NCI-H1092 (cell line): ENCODE results near the gene PPP2R5A.

ENCODE experiments used
- DNase-seq: peaks from one replicate; lab custom pipeline; 2025; lab: John Stamatoyannopoulos, UW

PPP2R5A gene

GRCh38 chr1:212284744-212285684 lies at the start of gene PPP2R5A:
Gene PPP2R5A (plus strand): TSS chr1:212285410. CDS start chr1:212286111, 701 bp downstream.
- DNase-seq = peak; percentile 98

GRCh38 chr1:212235857-212236256 lies 49.4 kb upstream of the PPP2R5A start:
- DNase-seq = no peak

- no peak for DNase-seq
These were observed 48.5 kb upstream of the PPP2R5A start for GRCh38 chr1:212236664-212237220.

GRCh38 chr1:212237651-212238050 lies 47.6 kb upstream of the PPP2R5A start:
- DNase-seq = no peak

- DNase-seq = no peak
These were observed 46.7 kb upstream of the PPP2R5A start for GRCh38 chr1:212238552-212238951.

- no peak for DNase-seq
These were observed 43.7 kb upstream of the PPP2R5A start for GRCh38 chr1:212241501-212241900.

- no peak for DNase-seq
These were observed 43.3 kb upstream of the PPP2R5A start for GRCh38 chr1:212241957-212242287.

- DNase-seq = no peak
These were observed 42.8 kb upstream of the PPP2R5A start for GRCh38 chr1:212242288-212242984.

GRCh38 chr1:212242985-212243308 lies 42.3 kb upstream of the PPP2R5A start:
- no peak for DNase-seq

- DNase-seq = peak; percentile 28
These were observed 40.8 kb upstream of the PPP2R5A start for GRCh38 chr1:212244441-212244840.

GRCh38 chr1:212247179-212247721 lies 38.0 kb upstream of the PPP2R5A start:
- DNase-seq = no peak

- no peak for DNase-seq
These were observed 37.2 kb upstream of the PPP2R5A start for GRCh38 chr1:212247988-212248387.

- no peak for DNase-seq
These were observed 30.3 kb upstream of the PPP2R5A start for GRCh38 chr1:212254853-212255363.

GRCh38 chr1:212255705-212256307 lies 29.4 kb upstream of the PPP2R5A start:
- no peak for DNase-seq

- no peak for DNase-seq
These were observed 28.8 kb upstream of the PPP2R5A start for GRCh38 chr1:212256369-212256768.

- no peak for DNase-seq
These were observed 28.1 kb upstream of the PPP2R5A start for GRCh38 chr1:212257157-212257556.

GRCh38 chr1:212259693-212260480 lies 25.3 kb upstream of the PPP2R5A start:
- no peak for DNase-seq

GRCh38 chr1:212260557-212261355 lies 24.5 kb upstream of the PPP2R5A start:
- no peak for DNase-seq

- DNase-seq = no peak
These were observed 23.8 kb upstream of the PPP2R5A start for GRCh38 chr1:212261361-212261929.

- no peak for DNase-seq
These were observed 18.2 kb upstream of the PPP2R5A start for GRCh38 chr1:212267017-212267416.
